Measurements from ENCODE around the gene GOT1.

The GOT1 gene

GRCh38 chr10:99412099-99412498, 18.3 kb downstream of the GOT1 start:
- ChIA-PET POLR2A (ENCODE audit: low non-redundant PET) (no interaction called here), CTCF (no interaction called here)
- no peak for TF ChIP-seq CTCF (conservative IDR thresholded peaks at IDR 0.05; ENCODE audit: low read depth)

GRCh38 chr10:99411546-99411945, 18.9 kb downstream of the GOT1 start:
- H3K27ac ChIP-seq: no peak overlapping the region
- ChIA-PET CTCF (no interaction called here), POLR2A (ENCODE audit: low non-redundant PET) (no interaction called here)
- no peak for TF ChIP-seq CTCF (conservative IDR thresholded peaks at IDR 0.05; ENCODE audit: low read depth)
- no peak for DNase-seq (ENCODE audit: low spot score)

More at GRCh38 chr10:99412099-99412498, 18.3 kb downstream of the GOT1 start:
- H3K27ac ChIP-seq: no peak overlapping the region
- no peak for DNase-seq (ENCODE audit: low spot score)

GRCh38 chr10:99410876-99411275, 19.5 kb downstream of the GOT1 start:
- TF ChIP-seq CTCF (conservative IDR thresholded peaks at IDR 0.05; ENCODE audit: low read depth): no peak
- CTCF ChIA-PET: interaction anchor here (1.2 kb wide), 1 partner anchor 25 kb away, joined by 3 read pairs; no protein-coding TSS in a partner anchor
- POLR2A ChIA-PET (ENCODE audit: low non-redundant PET): no interaction called here
- DNase-seq (ENCODE audit: low spot score): no peak
- no peak overlapping the region for H3K27ac ChIP-seq

GRCh38 chr10:99410146-99410545, 20.3 kb downstream of the GOT1 start:
- DNase-seq (ENCODE audit: low spot score): no peak
- CTCF ChIA-PET: interaction anchor here (1.2 kb wide), 1 partner anchor 26 kb away, joined by 3 read pairs; no protein-coding TSS in a partner anchor
- H3K27ac ChIP-seq: no peak overlapping the region
- POLR2A ChIA-PET (ENCODE audit: low non-redundant PET): no interaction called here
- TF ChIP-seq CTCF (conservative IDR thresholded peaks at IDR 0.05; ENCODE audit: low read depth): no peak

GRCh38 chr10:99406149-99406548, 24.3 kb downstream of the GOT1 start:
- DNase-seq (ENCODE audit: low spot score): no peak
- POLR2A ChIA-PET (ENCODE audit: low non-redundant PET): no interaction called here
- CTCF ChIA-PET: no interaction called here
- H3K27ac ChIP-seq: no peak overlapping the region
- TF ChIP-seq CTCF (conservative IDR thresholded peaks at IDR 0.05; ENCODE audit: low read depth): no peak

- CTCF ChIA-PET: interaction anchor here (1.2 kb wide), 1 partner anchor 11 kb away, joined by 4 read pairs; no protein-coding TSS in a partner anchor
- POLR2A ChIA-PET (ENCODE audit: low non-redundant PET): interaction anchor here (0.6 kb wide), 1 partner anchor 109 kb away, joined by 6 read pairs; no protein-coding TSS in a partner anchor
- H3K27ac ChIP-seq: no peak overlapping the region
- no peak for TF ChIP-seq CTCF (conservative IDR thresholded peaks at IDR 0.05; ENCODE audit: low read depth)
- DNase-seq (ENCODE audit: low spot score): peak; percentile 44
Measured at GRCh38 chr10:99403674-99404073, 26.8 kb downstream of the GOT1 start.
